Cardiac septum (tissue), 1 donor: ENCODE results near the gene MPHOSPH10. TPM values are rescaled to one million over a fixed set of nuclear protein-coding genes. Genes with fewer than 3 reads are reported as not detected.
"Not testable (repeated sequence)": the region's sequence is repeated elsewhere in the genome, so short reads cannot be mapped to it uniquely, and the experiment has no call there.

Experiments used
- DNase-seq: peaks from one replicate; pipeline ENCODE4 v3.0.0-alpha.2; 2020; ENCODE audit warnings: low spot score
- intact Hi-C: fragments of 100-400 bp; cut with DNase I; formaldehyde crosslinking; loops from one replicate; pipeline ENCODE4 v1.14.0; 2022
- total RNA-seq: library from RNA; stranded (reverse); fragmentation: NEBNext Ultra II Directional; extraction: Animal tissue kit (Norgen Biotek cat#: 25700); gene quantifications from one replicate; pipeline ENCODE4 v1.2.1, GENCODE V29; 2021
- donor health status: DM: no; HTN: no; CAD: no.

Gene MPHOSPH10
- total RNA-seq, 1 donor from 2014 or later = 27.8 TPM

- DNase-seq = no peak
- intact Hi-C loops = loop anchor here (10.0 kb wide), 1 partner anchor 358 kb away; no protein-coding TSS in a partner anchor
Observed at GRCh38 chr2:71156573-71156972, 26.1 kb downstream of the MPHOSPH10 start.

GRCh38 chr2:71157124-71157793, 26.8 kb downstream of the MPHOSPH10 start:
- intact Hi-C loops = loop anchor here (10.0 kb wide), 1 partner anchor 358 kb away; no protein-coding TSS in a partner anchor
- no peak for DNase-seq

GRCh38 chr2:71166812-71167211, 36.4 kb downstream of the MPHOSPH10 start:
- intact Hi-C loops = no loop called here

GRCh38 chr2:71173096-71173495, 42.7 kb downstream of the MPHOSPH10 start:
- DNase-seq = no peak
- intact Hi-C loops = no loop called here

More at GRCh38 chr2:71166812-71167211, 36.4 kb downstream of the MPHOSPH10 start:
- no peak for DNase-seq

- intact Hi-C loops = no loop called here
- no peak for DNase-seq
Observed at GRCh38 chr2:71174207-71174606, 43.8 kb downstream of the MPHOSPH10 start.

- DNase-seq, intact Hi-C loops: not testable (repeated sequence)
Observed at GRCh38 chr2:71178836-71179235, 48.4 kb downstream of the MPHOSPH10 start.

GRCh38 chr2:71181316-71181715, 50.9 kb downstream of the MPHOSPH10 start:
- intact Hi-C loops = no loop called here

GRCh38 chr2:71183306-71184115, 53.1 kb downstream of the MPHOSPH10 start:
- DNase-seq, intact Hi-C loops: not testable (repeated sequence)

More at GRCh38 chr2:71181316-71181715, 50.9 kb downstream of the MPHOSPH10 start:
- DNase-seq = no peak

- intact Hi-C loops = no loop called here
- DNase-seq = no peak
Observed at GRCh38 chr2:71186973-71187372, 56.5 kb downstream of the MPHOSPH10 start.

- no peak for DNase-seq
- intact Hi-C loops = no loop called here
Observed at GRCh38 chr2:71187589-71187988, 57.2 kb downstream of the MPHOSPH10 start.

GRCh38 chr2:71190656-71191569, 60.5 kb downstream of the MPHOSPH10 start:
- intact Hi-C loops = no loop called here
- no peak for DNase-seq

- DNase-seq = no peak
- intact Hi-C loops = no loop called here
Observed at GRCh38 chr2:71191570-71191943, 61.1 kb downstream of the MPHOSPH10 start.

Other genes starting within 250 kb of the MPHOSPH10 start
- gene VAX2, start 230.1 kb upstream of the MPHOSPH10 start, total RNA-seq = 0.27 TPM
- 0.43 TPM for gene ATP6V1B1, start 194.7 kb upstream of the MPHOSPH10 start, total RNA-seq
- 0.38 TPM for gene ANKRD53, start 152.0 kb upstream of the MPHOSPH10 start, total RNA-seq
- gene TEX261, start 135.8 kb upstream of the MPHOSPH10 start, total RNA-seq = 46.1 TPM
- gene NAGK, start 62.0 kb upstream of the MPHOSPH10 start, total RNA-seq = 45.0 TPM
- gene MCEE, start 405 bp upstream of the MPHOSPH10 start, total RNA-seq = 26.3 TPM
- gene PAIP2B, start 96.5 kb downstream of the MPHOSPH10 start, total RNA-seq = 30.7 TPM
- 79.5 TPM for gene ZNF638, start 201.1 kb downstream of the MPHOSPH10 start, total RNA-seq